Measurements from ENCODE around the gene KRTAP20-1. TPM values are rescaled to one million over a fixed set of nuclear protein-coding genes. Genes with fewer than 3 reads are reported as not detected.

Gene KRTAP20-1
- total RNA-seq, 1 experiment from 2014 or later, result not detected

GRCh38 chr21:30620522-30620921 is 4.3 kb downstream of the KRTAP20-1 start, which contains the start of gene KRTAP20-4:
Gene KRTAP20-4 (plus strand): TSS chr21:30620627.
- no peaks in the 10 kb centered on the region for H3K4me1 ChIP-seq (ENCODE audit: insufficient read depth, low read length)
- WGBS (ENCODE audit: extremely low coverage, insufficient read length, low lambda C conversion rate), result no CpG with 5 or more reads among the region's 3 CpGs

More at GRCh38 chr21:30620522-30620921, 4.3 kb downstream of the KRTAP20-1 start, which contains the start of gene KRTAP20-4:
- Mint-ChIP-seq H3K4me3 (no peak within 1 kb of the TSS), H3K36me3 (ENCODE audit: insufficient read depth in 1 of 3, low read depth in 3 of 3) (peaks cover 6 to 26% (median 11%) of the 10 kb centered on the region in 3 experiments), H3K9me3 (peaks cover 13 to 35% of the 10 kb centered on the region in 2 experiments), H3K27me3 (ENCODE audit: low read depth) (peaks cover 1% of the 10 kb centered on the region), H3K27ac (no peak within 1 kb of the TSS), H3K4me1 (no peaks in the 10 kb centered on the region)
- no peak within 1 kb of the TSS for H3K4ac ChIP-seq (ENCODE audit: low read depth, low read length)
- H2AFZ ChIP-seq (ENCODE audit: low read length), result no peak within 1 kb of the TSS
- no peak within 1 kb of the TSS for H3K4me2 ChIP-seq (ENCODE audit: insufficient read depth, insufficient read length, low read length)
- no peak within 1 kb of the TSS for H2BK15ac ChIP-seq (ENCODE audit: low read depth, low read length)
- H2BK20ac ChIP-seq (ENCODE audit: low read depth, low read length, poor library complexity, severe bottlenecking), result no peak within 1 kb of the TSS
- H2BK12ac ChIP-seq (ENCODE audit: insufficient read length, low read depth, low read length), result no peak within 1 kb of the TSS
- H3K79me1 ChIP-seq (ENCODE audit: insufficient read depth, low read depth, low read length, poor library complexity, severe bottlenecking), result no peaks in the 10 kb centered on the region
- H3K9ac ChIP-seq (ENCODE audit: extremely low read depth, insufficient read length, low read length), result no peak within 1 kb of the TSS
- no peak for TF ChIP-seq CTCF (conservative IDR thresholded peaks at IDR 0.05)
- DNase-seq, result no peak
- H2BK120ac ChIP-seq (ENCODE audit: low read depth, low read length, poor library complexity, severe bottlenecking), result no peak within 1 kb of the TSS
- H2AK5ac ChIP-seq (ENCODE audit: insufficient read length, low read length), result no peak within 1 kb of the TSS
- no peak within 1 kb of the TSS for H3K18ac ChIP-seq (ENCODE audit: insufficient read length, low read depth, low read length)
- H3K23ac ChIP-seq (ENCODE audit: insufficient read length, low read depth, low read length), result no peak within 1 kb of the TSS
- H3K14ac ChIP-seq (ENCODE audit: insufficient read depth, low read length), result no peak within 1 kb of the TSS
- H3K79me2 ChIP-seq (ENCODE audit: insufficient read depth, low read length), result no peaks in the 10 kb centered on the region
- H3T11ph ChIP-seq (ENCODE audit: low read length), result no peak within 1 kb of the TSS
- H4K20me1 ChIP-seq (ENCODE audit: control insufficient read depth, insufficient read depth, insufficient read length), result no peaks in the 10 kb centered on the region
- no peak within 1 kb of the TSS for H4K8ac ChIP-seq (replicated peaks; ENCODE audit: insufficient read length, low read depth, low read length)
- no peaks in the 10 kb centered on the region for H3K9me3 ChIP-seq (ENCODE audit: control insufficient read depth, low read depth, low read length)
- no peak within 1 kb of the TSS for H2BK5ac ChIP-seq (ENCODE audit: insufficient read length, low read length)
- no peak within 1 kb of the TSS for H4K91ac ChIP-seq (ENCODE audit: insufficient read length, low read depth, low read length)
- H3K23me2 ChIP-seq (ENCODE audit: insufficient read length, low read depth, low read length, poor library complexity, severe bottlenecking), result no peaks in the 10 kb centered on the region
- H3K27me3 ChIP-seq (ENCODE audit: insufficient read depth, low read length), result no peaks in the 10 kb centered on the region
- no peak within 1 kb of the TSS for H3K27ac ChIP-seq (ENCODE audit: insufficient read length, low read depth, low read length)
- H3K56ac ChIP-seq (ENCODE audit: insufficient read length, low read depth, low read length), result no peak within 1 kb of the TSS
- no peak within 1 kb of the TSS for H4K5ac ChIP-seq (ENCODE audit: insufficient read length, low read depth, low read length)

Measured in H9 (cell line).